Measurements from ENCODE around the gene CACNA2D4. TPM values are rescaled to one million over a fixed set of nuclear protein-coding genes. Genes with fewer than 3 reads are reported as not detected.

CACNA2D4 gene
- total and polyA plus RNA-seq, 4 donors: 1.5 to 12.6 (median 7.3) TPM

DNA sequence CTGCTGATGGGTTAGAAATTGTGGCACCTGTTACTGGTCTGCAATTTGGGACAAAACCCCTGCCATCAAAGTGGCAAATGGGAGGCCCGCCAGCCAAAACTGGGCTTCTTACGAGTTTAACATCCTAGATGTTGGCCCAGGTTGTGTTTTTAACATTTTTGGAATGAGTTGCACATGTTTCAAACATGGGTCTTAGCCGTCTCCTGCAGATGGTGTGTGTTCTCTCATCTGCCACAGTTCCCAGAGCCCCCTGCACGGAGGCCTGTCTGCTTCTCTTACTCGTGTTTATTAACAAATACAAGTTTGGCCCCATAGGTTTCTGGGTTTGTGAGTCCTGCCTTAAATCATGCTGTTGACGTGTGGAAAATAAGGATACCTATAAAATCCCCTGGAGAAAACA is 46.5 kb downstream of the CACNA2D4 start:
- no peaks in the 10 kb centered on the region for H3K36me3 ChIP-seq (ENCODE audit: control insufficient read depth in 4 of 4, insufficient read depth in 4 of 4, low read length in 4 of 4)
- no peaks in the 10 kb centered on the region for H3K4me1 ChIP-seq (ENCODE audit: control insufficient read depth in 5 of 5, insufficient read depth in 5 of 5, low read length in 5 of 5)
- peaks cover 0 to 5% (median 0%) of the 10 kb centered on the region in 3 donors for H3K27me3 ChIP-seq (ENCODE audit: control insufficient read depth in 3 of 3, insufficient read depth in 3 of 3, low read length in 2 of 3)
- no peak overlapping the region for H3K4me3 ChIP-seq
- H3K9ac ChIP-seq (ENCODE audit: insufficient read depth in 1 of 2, low read length in 2 of 2): no peak overlapping the region
- DNase-seq (no peak), ATAC-seq (ENCODE audit: insufficient read depth, low FRiP score) (no peak)
- WGBS, 2 donors: 88 to 94% methylated on average over 6 of the region's 6 CpGs
- peaks cover 0 to 9% (median 0%) of the 10 kb centered on the region in 4 donors for H3K9me3 ChIP-seq (ENCODE audit: control insufficient read depth in 4 of 4, insufficient read depth in 3 of 4, low read length in 3 of 4)
- TF ChIP-seq, protein P1, sequence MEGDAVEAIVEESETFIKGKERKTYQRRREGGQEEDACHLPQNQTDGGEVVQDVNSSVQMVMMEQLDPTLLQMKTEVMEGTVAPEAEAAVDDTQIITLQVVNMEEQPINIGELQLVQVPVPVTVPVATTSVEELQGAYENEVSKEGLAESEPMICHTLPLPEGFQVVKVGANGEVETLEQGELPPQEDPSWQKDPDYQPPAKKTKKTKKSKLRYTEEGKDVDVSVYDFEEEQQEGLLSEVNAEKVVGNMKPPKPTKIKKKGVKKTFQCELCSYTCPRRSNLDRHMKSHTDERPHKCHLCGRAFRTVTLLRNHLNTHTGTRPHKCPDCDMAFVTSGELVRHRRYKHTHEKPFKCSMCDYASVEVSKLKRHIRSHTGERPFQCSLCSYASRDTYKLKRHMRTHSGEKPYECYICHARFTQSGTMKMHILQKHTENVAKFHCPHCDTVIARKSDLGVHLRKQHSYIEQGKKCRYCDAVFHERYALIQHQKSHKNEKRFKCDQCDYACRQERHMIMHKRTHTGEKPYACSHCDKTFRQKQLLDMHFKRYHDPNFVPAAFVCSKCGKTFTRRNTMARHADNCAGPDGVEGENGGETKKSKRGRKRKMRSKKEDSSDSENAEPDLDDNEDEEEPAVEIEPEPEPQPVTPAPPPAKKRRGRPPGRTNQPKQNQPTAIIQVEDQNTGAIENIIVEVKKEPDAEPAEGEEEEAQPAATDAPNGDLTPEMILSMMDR (IDR thresholded peaks at IDR 0.05; ENCODE audit: control extremely low read depth, extremely low read depth): no peak
- no peak overlapping the region for H3K27ac ChIP-seq (ENCODE audit: low read depth in 1 of 2, low read length in 1 of 2)

DNA sequence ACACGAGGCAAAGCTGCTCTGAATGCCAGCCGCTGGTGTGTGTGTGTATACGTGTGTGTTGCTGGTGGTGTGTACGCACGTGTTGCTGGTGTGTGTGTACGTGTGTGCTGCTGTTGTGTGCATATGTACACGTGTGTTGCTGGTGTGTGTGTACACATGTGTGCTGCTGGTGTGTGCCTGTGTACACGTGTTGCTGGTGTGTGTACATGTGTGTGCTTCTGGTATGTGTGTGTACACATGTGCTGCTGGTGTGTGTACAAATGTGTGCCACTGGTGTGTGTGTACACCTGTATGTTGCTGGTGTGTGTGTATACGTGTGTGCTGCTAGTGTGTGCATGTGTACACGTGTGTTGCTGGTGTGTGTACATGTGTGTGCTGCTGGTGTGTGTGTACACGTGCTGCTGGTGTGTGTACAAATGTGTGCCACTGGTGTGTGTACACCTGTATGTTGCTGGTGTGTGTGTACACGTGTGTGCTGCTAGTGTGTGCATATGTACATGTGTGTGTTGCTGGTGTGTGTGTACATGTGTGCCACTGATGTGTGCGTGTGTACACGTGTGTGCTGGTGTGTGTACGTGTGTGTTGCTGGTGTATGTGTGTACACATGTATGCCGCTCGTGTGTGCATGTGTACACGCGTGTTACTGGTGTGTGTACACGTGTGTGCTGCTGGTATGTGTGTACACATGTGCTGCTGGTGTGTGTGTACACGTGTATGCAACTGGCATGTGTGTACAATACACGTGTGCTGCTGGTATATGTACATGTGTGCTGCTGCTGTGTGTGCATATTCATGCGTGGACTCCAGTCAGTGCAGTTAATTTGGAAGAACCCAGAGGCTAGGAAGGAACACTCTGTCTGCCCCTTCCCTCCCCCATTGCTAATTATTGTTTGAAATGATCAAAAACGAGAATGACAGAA is 47.2 kb downstream of the CACNA2D4 start:
- H3K4me1 ChIP-seq (ENCODE audit: control insufficient read depth in 5 of 5, insufficient read depth in 5 of 5, low read length in 5 of 5): no peaks in the 10 kb centered on the region
- H3K9me3 ChIP-seq (ENCODE audit: control insufficient read depth in 4 of 4, insufficient read depth in 3 of 4, low read length in 3 of 4): peaks cover 0 to 9% (median 0%) of the 10 kb centered on the region in 4 donors
- H3K27ac ChIP-seq (ENCODE audit: low read depth in 1 of 2, low read length in 1 of 2): no peak overlapping the region
- H3K36me3 ChIP-seq (ENCODE audit: control insufficient read depth in 4 of 4, insufficient read depth in 4 of 4, low read length in 4 of 4): no peaks in the 10 kb centered on the region
- H3K4me3 ChIP-seq: no peak overlapping the region
- no peak overlapping the region for H3K9ac ChIP-seq (ENCODE audit: insufficient read depth in 1 of 2, low read length in 2 of 2)
- DNase-seq (no peak), ATAC-seq (ENCODE audit: insufficient read depth, low FRiP score) (no peak)
- 90 to 93% methylated on average over 24 of the region's 24 CpGs for WGBS, 2 donors
- TF ChIP-seq, protein P1 (IDR thresholded peaks at IDR 0.05; ENCODE audit: control extremely low read depth, extremely low read depth): no peak
- peaks cover 0 to 5% (median 0%) of the 10 kb centered on the region in 3 donors for H3K27me3 ChIP-seq (ENCODE audit: control insufficient read depth in 3 of 3, insufficient read depth in 3 of 3, low read length in 2 of 3)

DNA sequence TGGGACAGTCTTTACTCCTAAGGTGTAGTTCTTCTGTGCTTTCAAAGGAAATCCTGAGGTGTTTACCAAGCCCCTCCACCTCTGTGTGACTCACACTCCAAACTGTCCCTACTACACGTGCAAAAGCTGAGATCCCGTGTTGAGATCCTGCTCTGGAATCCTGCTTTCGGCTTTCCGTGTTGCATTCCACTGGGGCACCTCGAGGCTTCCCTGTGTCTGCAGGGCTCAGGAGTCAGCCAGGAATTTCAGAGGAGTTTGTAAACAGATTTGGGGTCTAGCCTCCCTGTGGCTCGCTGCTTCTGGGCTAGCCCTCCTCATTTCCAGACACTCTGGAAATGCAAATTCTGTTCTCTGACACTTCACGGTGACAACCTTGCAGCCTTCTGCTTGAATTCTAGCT is 48.4 kb downstream of the CACNA2D4 start:
- H3K9me3 ChIP-seq (ENCODE audit: control insufficient read depth in 4 of 4, insufficient read depth in 3 of 4, low read length in 3 of 4): peaks cover 0 to 13% (median 0%) of the 10 kb centered on the region in 4 donors
- H3K36me3 ChIP-seq (ENCODE audit: control insufficient read depth in 4 of 4, insufficient read depth in 4 of 4, low read length in 4 of 4): no peaks in the 10 kb centered on the region
- H3K4me3 ChIP-seq: no peak overlapping the region
- no peak overlapping the region for H3K9ac ChIP-seq (ENCODE audit: insufficient read depth in 1 of 2, low read length in 2 of 2)
- 51 to 60% methylated on average over 7 of the region's 7 CpGs for WGBS, 2 donors
- H3K27me3 ChIP-seq (ENCODE audit: control insufficient read depth in 3 of 3, insufficient read depth in 3 of 3, low read length in 2 of 3): peaks cover 0 to under 1% (median 0%) of the 10 kb centered on the region in 3 donors
- H3K4me1 ChIP-seq (ENCODE audit: control insufficient read depth in 5 of 5, insufficient read depth in 5 of 5, low read length in 5 of 5): no peaks in the 10 kb centered on the region
- ATAC-seq (ENCODE audit: insufficient read depth, low FRiP score) (no peak), DNase-seq (no peak)
- TF ChIP-seq, protein P1 (IDR thresholded peaks at IDR 0.05; ENCODE audit: control extremely low read depth, extremely low read depth): no peak
- no peak overlapping the region for H3K27ac ChIP-seq (ENCODE audit: low read depth in 1 of 2, low read length in 1 of 2)
